DND-41 (cell line): Measurements from ENCODE around the gene MYH15.

Experiments used
- ATAC-seq: fragments of 200-7000 bp; cut with Tn5 transposase; 3 replicates; pipeline ENCODE4 v1.9.1; 2021; ENCODE audit warnings: low read depth; ENCODE audit not compliant: insufficient read depth
- DNase-seq: peaks from one replicate; pipeline ENCODE4 v3.0.0-alpha.2; 2020
- H2AFZ ChIP-seq: 2 replicates; pipeline ENCODE4 v1.6.0; 2012; ENCODE audit warnings: low read depth, low read length
- H3K27ac ChIP-seq: 2 replicates; pipeline ENCODE4 v1.5.1; 2012; ENCODE audit warnings: low read length, inconsistent platforms
- H3K27me3 ChIP-seq: fragments of 200-600 bp; sonication (generic); 2 replicates; pipeline ENCODE4 v1.6.0; 2012; ENCODE audit warnings: low read length, mild to moderate bottlenecking, inconsistent platforms; ENCODE audit not compliant: insufficient read depth, poor library complexity
- H3K36me3 ChIP-seq: 2 replicates; pipeline ENCODE4 v1.5.1; 2012; ENCODE audit warnings: low read length, inconsistent platforms; ENCODE audit not compliant: insufficient read depth
- H3K4me1 ChIP-seq: 2 replicates; pipeline ENCODE4 v1.5.1; 2012; ENCODE audit warnings: mild to moderate bottlenecking, low read length; ENCODE audit not compliant: insufficient read depth
- H3K4me2 ChIP-seq: 2 replicates; pipeline ENCODE4 v1.6.0; 2012; ENCODE audit warnings: mild to moderate bottlenecking, moderate library complexity, low read length, inconsistent platforms; ENCODE audit not compliant: insufficient read depth
- H3K4me3 ChIP-seq, 2 experiments: fragments of 200-600 bp in 1 of 2; shearing (Covaris generic) in 1 of 2; 2 replicates each; pipeline ENCODE4 v1.5.1; 2012 to 2016; ENCODE audit warnings: inconsistent platforms in 2 of 2, low read length in 2 of 2, mild to moderate bottlenecking in 2 of 2, low read depth in 1 of 2, moderate library complexity in 1 of 2
- H3K79me2 ChIP-seq: 2 replicates; pipeline ENCODE4 v1.6.0; 2012; ENCODE audit warnings: low read length, inconsistent platforms; ENCODE audit not compliant: insufficient read depth
- H3K9ac ChIP-seq: 2 replicates; pipeline ENCODE4 v1.6.0; 2012; ENCODE audit warnings: low read depth, mild to moderate bottlenecking, inconsistent platforms, low read length, moderate library complexity
- H3K9me3 ChIP-seq: 2 replicates; pipeline ENCODE4 v1.5.1; 2012; ENCODE audit warnings: low read length, moderate library complexity, mild to moderate bottlenecking, inconsistent platforms; ENCODE audit not compliant: insufficient read depth, severe bottlenecking
- H4K20me1 ChIP-seq: 2 replicates; pipeline ENCODE4 v1.6.0; 2012; ENCODE audit warnings: low read length; ENCODE audit not compliant: insufficient read depth
- CTCF ChIP-seq: IDR thresholded peaks from 2 replicates; pipeline ENCODE4 v1.5.1; 2012; ENCODE audit warnings: borderline replicate concordance, low read length, moderate library complexity, mild to moderate bottlenecking; ENCODE audit not compliant: poor library complexity, severe bottlenecking; ENCODE audit errors: extremely low read depth
- EZH2 ChIP-seq: IDR thresholded peaks from 3 replicates; pipeline ENCODE4 v1.6.1; 2012; ENCODE audit warnings: borderline replicate concordance, low read depth, mild to moderate bottlenecking, moderate library complexity, low read length, inconsistent platforms; ENCODE audit not compliant: severe bottlenecking

Gene MYH15

GRCh38 chr3:108469126-108469525, 41.3 kb downstream of the MYH15 start:
- Histone ChIP-seq H3K79me2 (no peaks in the 10 kb centered on the region), H3K36me3 (no peaks in the 10 kb centered on the region), H3K4me1 (no peaks in the 10 kb centered on the region), H3K27me3 (no peaks in the 10 kb centered on the region), H3K4me2 (no peak overlapping the region), H3K4me3 (no peak overlapping the region), H4K20me1 (no peaks in the 10 kb centered on the region), H3K9ac (no peak overlapping the region), H3K9me3 (no peaks in the 10 kb centered on the region), H2AFZ (no peak overlapping the region), H3K27ac (no peak overlapping the region)
- DNase-seq (no peak), ATAC-seq (no peak)
- TF ChIP-seq EZH2 (no peak), CTCF (no peak)

- H3K4me1 ChIP-seq = no peaks in the 10 kb centered on the region
- H3K27me3 ChIP-seq = no peaks in the 10 kb centered on the region
- H3K4me2 ChIP-seq = no peak overlapping the region
- no peaks in the 10 kb centered on the region for H3K36me3 ChIP-seq
- no peaks in the 10 kb centered on the region for H3K9me3 ChIP-seq
- no peaks in the 10 kb centered on the region for H4K20me1 ChIP-seq
- ATAC-seq (no peak), DNase-seq (no peak)
- TF ChIP-seq EZH2 = no peak
- no peaks in the 10 kb centered on the region for H3K79me2 ChIP-seq
- H2AFZ ChIP-seq = no peak overlapping the region
- H3K27ac ChIP-seq = no peak overlapping the region
- H3K4me3 ChIP-seq = no peak overlapping the region
- no peak overlapping the region for H3K9ac ChIP-seq
These were observed 41.8 kb downstream of the MYH15 start for GRCh38 chr3:108468577-108468976.

- H4K20me1 ChIP-seq = no peaks in the 10 kb centered on the region
- H3K9me3 ChIP-seq = no peaks in the 10 kb centered on the region
- ATAC-seq (no peak), DNase-seq (no peak)
- no peaks in the 10 kb centered on the region for H3K79me2 ChIP-seq
- no peak overlapping the region for H3K27ac ChIP-seq
- no peak overlapping the region for H3K4me3 ChIP-seq
- no peak overlapping the region for H2AFZ ChIP-seq
- no peaks in the 10 kb centered on the region for H3K4me1 ChIP-seq
- no peak overlapping the region for H3K4me2 ChIP-seq
- no peak overlapping the region for H3K9ac ChIP-seq
- H3K36me3 ChIP-seq = no peaks in the 10 kb centered on the region
- H3K27me3 ChIP-seq = no peaks in the 10 kb centered on the region
- TF ChIP-seq CTCF (no peak), EZH2 (no peak)
These were observed 47.5 kb downstream of the MYH15 start for GRCh38 chr3:108462899-108463298.

- no peak overlapping the region for H3K4me3 ChIP-seq
- no peak overlapping the region for H2AFZ ChIP-seq
- no peak overlapping the region for H3K27ac ChIP-seq
- no peaks in the 10 kb centered on the region for H4K20me1 ChIP-seq
- no peak for TF ChIP-seq CTCF
- no peak for TF ChIP-seq EZH2
- ATAC-seq = no peak
- no peak overlapping the region for H3K4me2 ChIP-seq
- H3K36me3 ChIP-seq = no peaks in the 10 kb centered on the region
- no peak for DNase-seq
- H3K9ac ChIP-seq = no peak overlapping the region
- H3K9me3 ChIP-seq = no peaks in the 10 kb centered on the region
- H3K4me1 ChIP-seq = no peaks in the 10 kb centered on the region
- no peaks in the 10 kb centered on the region for H3K27me3 ChIP-seq
- no peaks in the 10 kb centered on the region for H3K79me2 ChIP-seq
These were observed 48.7 kb downstream of the MYH15 start for GRCh38 chr3:108461661-108462111.
